ENCODE results near the gene GIPR.
"Not testable (repeated sequence)": the region's sequence is repeated elsewhere in the genome, so short reads cannot be mapped to it uniquely, and the experiment has no call there.

The GIPR gene

GRCh38 chr19:45713141-45713540 lies 45.1 kb downstream of the GIPR start:
- Mint-ChIP-seq H3K27me3 (no peaks in the 10 kb centered on the region), H3K27ac (ENCODE audit: low read depth) (no peak overlapping the region), H3K4me1 (peaks cover 33% of the 10 kb centered on the region), H3K36me3 (ENCODE audit: insufficient read depth) (peaks cover 19% of the 10 kb centered on the region), H3K9me3 (no peaks in the 10 kb centered on the region), H3K4me3 (no peak overlapping the region)
- DNase-seq (ENCODE audit: low spot score in 2 of 2): no peak
- no peak for ATAC-seq (replicated peaks; ENCODE audit: extremely low read depth, poor library complexity, severe bottlenecking)

DNA sequence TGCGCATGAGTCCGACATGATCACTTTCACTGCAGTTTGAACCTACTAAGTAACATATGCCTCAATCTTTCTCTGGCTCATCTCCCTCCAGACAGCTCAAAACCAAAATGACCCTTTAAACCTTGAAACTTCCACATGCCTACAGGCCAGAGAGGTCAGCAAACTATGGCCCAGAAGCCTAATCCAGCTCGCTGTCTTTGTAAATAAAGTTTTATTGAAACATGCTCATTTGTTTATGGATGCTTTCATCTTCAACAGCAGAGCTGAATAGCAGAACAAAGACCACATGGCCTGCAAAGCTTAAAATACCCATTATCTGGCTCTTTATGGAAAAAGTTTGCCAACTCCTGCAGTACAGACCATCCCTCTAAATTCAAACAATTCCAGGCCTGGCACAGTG lies 47.1 kb downstream of the GIPR start:
- DNase-seq (ENCODE audit: low spot score in 2 of 2) (no peak), ATAC-seq (replicated peaks; ENCODE audit: extremely low read depth, poor library complexity, severe bottlenecking) (no peak)
- Mint-ChIP-seq H3K4me3 (no peak overlapping the region), H3K9me3 (no peaks in the 10 kb centered on the region), H3K27ac (ENCODE audit: low read depth) (no peak overlapping the region), H3K36me3 (ENCODE audit: insufficient read depth) (peaks cover 19% of the 10 kb centered on the region), H3K4me1 (peaks cover 40% of the 10 kb centered on the region), H3K27me3 (no peaks in the 10 kb centered on the region)

GRCh38 chr19:45716359-45717130 lies 48.5 kb downstream of the GIPR start:
- DNase-seq (ENCODE audit: low spot score in 2 of 2) (no peak), ATAC-seq (replicated peaks; ENCODE audit: extremely low read depth, poor library complexity, severe bottlenecking) (no peak)
- peak overlapping the region; percentile 87 for H3K27ac Mint-ChIP-seq (ENCODE audit: low read depth)
- H3K27me3 Mint-ChIP-seq: no peaks in the 10 kb centered on the region
- peak overlapping the region; percentile 94 for H3K4me3 Mint-ChIP-seq
- peaks cover 12% of the 10 kb centered on the region for H3K36me3 Mint-ChIP-seq (ENCODE audit: insufficient read depth)
- H3K4me1 Mint-ChIP-seq: peaks cover 30% of the 10 kb centered on the region
- H3K9me3 Mint-ChIP-seq: no peaks in the 10 kb centered on the region

- Mint-ChIP-seq H3K36me3 (ENCODE audit: insufficient read depth) (peaks cover 17% of the 10 kb centered on the region), H3K27me3 (no peaks in the 10 kb centered on the region), H3K9me3 (no peaks in the 10 kb centered on the region), H3K4me3 (peak overlapping the region; percentile 94), H3K4me1 (peaks cover 30% of the 10 kb centered on the region), H3K27ac (ENCODE audit: low read depth) (peak overlapping the region; percentile 87)
- ATAC-seq (replicated peaks; ENCODE audit: extremely low read depth, poor library complexity, severe bottlenecking) (peak; percentile 98), DNase-seq (ENCODE audit: low spot score in 2 of 2) (peak; percentile 91 to 97)
These were observed 49.3 kb downstream of the GIPR start for GRCh38 chr19:45717131-45717982.

GRCh38 chr19:45717983-45718650 lies 50.1 kb downstream of the GIPR start:
- H3K27ac Mint-ChIP-seq (ENCODE audit: low read depth): peak overlapping the region; percentile 87
- H3K36me3 Mint-ChIP-seq (ENCODE audit: insufficient read depth): peaks cover 18% of the 10 kb centered on the region
- peaks cover 30% of the 10 kb centered on the region for H3K4me1 Mint-ChIP-seq
- H3K27me3 Mint-ChIP-seq: no peaks in the 10 kb centered on the region
- H3K9me3 Mint-ChIP-seq: no peaks in the 10 kb centered on the region
- ATAC-seq (replicated peaks; ENCODE audit: extremely low read depth, poor library complexity, severe bottlenecking) (no peak), DNase-seq (ENCODE audit: low spot score in 2 of 2) (no peak)
- H3K4me3 Mint-ChIP-seq: peak overlapping the region; percentile 94

GRCh38 chr19:45720065-45720464 lies 52.0 kb downstream of the GIPR start:
- not testable (repeated sequence) for H3K27ac Mint-ChIP-seq (ENCODE audit: low read depth); H3K9me3 Mint-ChIP-seq; ATAC-seq (replicated peaks; ENCODE audit: extremely low read depth, poor library complexity, severe bottlenecking); DNase-seq (ENCODE audit: low spot score in 2 of 2); H3K27me3 Mint-ChIP-seq; H3K4me3 Mint-ChIP-seq
- H3K4me1 Mint-ChIP-seq: peaks cover 37% of the 10 kb centered on the region
- peaks cover 24% of the 10 kb centered on the region for H3K36me3 Mint-ChIP-seq (ENCODE audit: insufficient read depth)

DNA sequence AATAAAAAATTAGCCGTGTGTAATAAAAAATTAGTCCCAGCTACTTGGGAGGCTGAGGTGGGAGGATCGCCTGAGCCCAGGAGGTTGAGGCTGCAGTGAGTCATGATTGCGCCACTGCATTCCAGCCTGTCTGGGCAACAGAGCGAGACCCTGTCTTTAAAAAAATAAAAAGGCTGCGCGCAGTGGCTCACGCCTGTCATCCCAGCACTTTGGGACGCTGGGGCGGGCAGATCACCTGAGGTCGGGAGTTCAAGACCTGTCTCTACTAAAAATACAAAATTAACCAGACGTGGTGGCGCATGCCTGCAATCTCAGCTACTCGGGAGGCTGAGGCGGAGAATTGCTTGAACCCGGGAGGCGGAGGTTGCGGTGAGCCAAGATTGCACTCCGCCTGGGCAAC lies 60.7 kb downstream of the GIPR start:
- ATAC-seq (replicated peaks; ENCODE audit: extremely low read depth, poor library complexity, severe bottlenecking); H3K27me3 Mint-ChIP-seq; DNase-seq (ENCODE audit: low spot score in 2 of 2); H3K9me3 Mint-ChIP-seq; H3K27ac Mint-ChIP-seq (ENCODE audit: low read depth): not testable (repeated sequence)
- Mint-ChIP-seq H3K36me3 (ENCODE audit: insufficient read depth) (peaks cover 15% of the 10 kb centered on the region), H3K4me1 (peaks cover 34% of the 10 kb centered on the region), H3K4me3 (peak overlapping the region; percentile 91)

DNA sequence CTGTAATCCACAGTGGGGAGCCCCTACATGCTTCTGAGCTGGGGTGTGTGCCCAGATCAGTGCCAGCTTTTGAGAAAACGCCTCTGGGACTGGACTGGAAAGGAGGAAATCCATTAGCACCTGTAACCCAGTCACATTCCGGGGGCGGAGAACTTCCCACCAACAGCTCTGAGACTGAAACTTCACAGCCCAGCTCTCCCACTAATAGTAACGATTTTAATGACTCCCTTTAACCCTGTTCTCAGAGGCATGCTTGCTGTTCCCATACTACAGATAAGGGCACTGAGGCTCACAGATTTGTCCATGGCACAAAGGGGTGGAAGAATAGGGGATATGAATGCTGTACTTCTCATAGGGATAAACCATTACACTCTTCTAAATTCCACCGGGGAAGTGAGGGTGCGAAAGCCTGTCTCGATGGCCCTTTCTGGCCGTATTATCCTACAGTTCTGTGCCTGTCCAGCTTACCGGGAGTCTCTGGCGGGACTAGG lies 61.8 kb downstream of the GIPR start:
- H3K9me3 Mint-ChIP-seq: no peaks in the 10 kb centered on the region
- H3K27ac Mint-ChIP-seq (ENCODE audit: low read depth): peak overlapping the region; percentile 95
- peaks cover 28% of the 10 kb centered on the region for H3K4me1 Mint-ChIP-seq
- DNase-seq (ENCODE audit: low spot score in 2 of 2) (no peak), ATAC-seq (replicated peaks; ENCODE audit: extremely low read depth, poor library complexity, severe bottlenecking) (no peak)
- H3K27me3 Mint-ChIP-seq: no peaks in the 10 kb centered on the region
- peaks cover 11% of the 10 kb centered on the region for H3K36me3 Mint-ChIP-seq (ENCODE audit: insufficient read depth)
- H3K4me3 Mint-ChIP-seq: peak overlapping the region; percentile 91

DNA sequence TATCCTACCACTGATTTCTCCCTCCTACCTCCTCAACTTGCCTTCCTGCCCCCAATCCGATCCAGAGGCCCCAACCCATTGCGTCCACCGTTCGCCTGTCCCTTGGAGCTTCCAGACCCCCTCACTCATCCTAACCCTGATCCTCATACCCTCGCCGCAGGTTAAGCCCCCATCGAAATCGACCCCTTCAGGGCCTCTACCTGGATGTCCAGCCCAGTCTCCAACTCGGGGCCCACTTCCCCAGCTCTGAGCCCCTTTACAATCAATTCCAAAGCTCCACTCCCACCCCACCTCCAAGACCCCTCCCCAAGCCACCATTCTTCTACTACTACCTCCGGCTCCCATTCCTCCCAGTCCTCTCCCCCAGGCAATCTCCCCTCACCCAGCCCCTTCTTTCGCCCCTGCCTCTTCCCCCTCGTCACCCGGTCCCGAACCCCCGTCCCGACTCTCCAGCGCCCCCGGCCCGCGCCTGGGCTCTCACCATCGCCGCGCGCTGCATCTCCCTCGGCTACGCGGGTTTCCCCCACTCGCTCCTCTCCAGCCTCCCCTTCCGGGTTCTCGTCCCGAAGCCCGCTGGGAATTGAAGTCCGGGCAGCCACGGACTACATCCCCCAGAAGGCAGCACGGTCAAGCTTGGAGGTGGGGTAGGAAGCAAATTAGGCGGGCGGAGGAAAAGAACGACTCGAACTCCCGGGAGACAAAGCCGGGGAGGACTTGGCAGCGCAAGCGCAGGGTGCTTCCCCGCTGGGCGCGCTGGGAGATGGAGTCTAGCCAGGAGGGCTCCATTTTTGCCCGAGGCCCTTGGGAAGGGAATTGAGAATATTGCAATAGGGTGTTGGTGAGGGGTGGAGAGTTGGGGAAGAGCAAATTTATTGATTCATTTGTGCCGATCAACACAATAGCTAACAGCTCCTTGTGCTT lies 62.6 kb downstream of the GIPR start, which contains the start of gene FBXO46:
FBXO46 (minus strand) TSS at position 529 of the 921 bp plus-strand sequence. CDS start 17,401 bp downstream, outside the sequence.
- ATAC-seq (replicated peaks; ENCODE audit: extremely low read depth, poor library complexity, severe bottlenecking) (peak; percentile 100), DNase-seq (ENCODE audit: low spot score in 2 of 2) (peak; percentile 81 to 86)
- Mint-ChIP-seq H3K27me3 (no peaks in the 10 kb centered on the region), H3K4me1 (peaks cover 28% of the 10 kb centered on the region), H3K36me3 (ENCODE audit: insufficient read depth) (peaks cover 11% of the 10 kb centered on the region), H3K27ac (ENCODE audit: low read depth) (peak within 1 kb of the TSS; percentile 95), H3K9me3 (no peaks in the 10 kb centered on the region), H3K4me3 (peak within 1 kb of the TSS; percentile 91)
